ENCODE data around the gene GMPR2.
A peak's percentile ranks its signal among the peaks of the same experiment; 100 is the strongest.

Gene GMPR2

GRCh38 chr14:24194186-24194872, 38.4 kb upstream of the GMPR2 start:
- peak overlapping the region; percentile 96 for H3K4me3 ChIP-seq (ENCODE audit: low read depth, low read length)
- no peak for DNase-seq (ENCODE audit: low read depth)
- TF ChIP-seq, protein P1, sequence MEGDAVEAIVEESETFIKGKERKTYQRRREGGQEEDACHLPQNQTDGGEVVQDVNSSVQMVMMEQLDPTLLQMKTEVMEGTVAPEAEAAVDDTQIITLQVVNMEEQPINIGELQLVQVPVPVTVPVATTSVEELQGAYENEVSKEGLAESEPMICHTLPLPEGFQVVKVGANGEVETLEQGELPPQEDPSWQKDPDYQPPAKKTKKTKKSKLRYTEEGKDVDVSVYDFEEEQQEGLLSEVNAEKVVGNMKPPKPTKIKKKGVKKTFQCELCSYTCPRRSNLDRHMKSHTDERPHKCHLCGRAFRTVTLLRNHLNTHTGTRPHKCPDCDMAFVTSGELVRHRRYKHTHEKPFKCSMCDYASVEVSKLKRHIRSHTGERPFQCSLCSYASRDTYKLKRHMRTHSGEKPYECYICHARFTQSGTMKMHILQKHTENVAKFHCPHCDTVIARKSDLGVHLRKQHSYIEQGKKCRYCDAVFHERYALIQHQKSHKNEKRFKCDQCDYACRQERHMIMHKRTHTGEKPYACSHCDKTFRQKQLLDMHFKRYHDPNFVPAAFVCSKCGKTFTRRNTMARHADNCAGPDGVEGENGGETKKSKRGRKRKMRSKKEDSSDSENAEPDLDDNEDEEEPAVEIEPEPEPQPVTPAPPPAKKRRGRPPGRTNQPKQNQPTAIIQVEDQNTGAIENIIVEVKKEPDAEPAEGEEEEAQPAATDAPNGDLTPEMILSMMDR (conservative IDR thresholded peaks at IDR 0.05; ENCODE audit: low read depth, low read length), result no peak

- TF ChIP-seq, protein P1 (conservative IDR thresholded peaks at IDR 0.05; ENCODE audit: low read depth, low read length), result no peak
- peak overlapping the region; percentile 96 for H3K4me3 ChIP-seq (ENCODE audit: low read depth, low read length)
- DNase-seq (ENCODE audit: low read depth), result no peak
Observed at GRCh38 chr14:24194873-24195185, 37.9 kb upstream of the GMPR2 start.

GRCh38 chr14:24195186-24196070, 37.3 kb upstream of the GMPR2 start, which contains the start of gene TM9SF1:
TSS of gene TM9SF1 (minus strand) at chr14:24195441. CDS start at chr14:24195019, 422 bp downstream.
- TF ChIP-seq, protein P1 (conservative IDR thresholded peaks at IDR 0.05; ENCODE audit: low read depth, low read length), result no peak
- peak; percentile 92 for DNase-seq (ENCODE audit: low read depth)
- H3K4me3 ChIP-seq (ENCODE audit: low read depth, low read length), result peak within 1 kb of the TSS; percentile 96

GRCh38 chr14:24196071-24197055, 36.4 kb upstream of the GMPR2 start:
- peak overlapping the region; percentile 96 for H3K4me3 ChIP-seq (ENCODE audit: low read depth, low read length)
- TF ChIP-seq, protein P1 (conservative IDR thresholded peaks at IDR 0.05; ENCODE audit: low read depth, low read length), result no peak
- peak; percentile 35 for DNase-seq (ENCODE audit: low read depth)

DNA sequence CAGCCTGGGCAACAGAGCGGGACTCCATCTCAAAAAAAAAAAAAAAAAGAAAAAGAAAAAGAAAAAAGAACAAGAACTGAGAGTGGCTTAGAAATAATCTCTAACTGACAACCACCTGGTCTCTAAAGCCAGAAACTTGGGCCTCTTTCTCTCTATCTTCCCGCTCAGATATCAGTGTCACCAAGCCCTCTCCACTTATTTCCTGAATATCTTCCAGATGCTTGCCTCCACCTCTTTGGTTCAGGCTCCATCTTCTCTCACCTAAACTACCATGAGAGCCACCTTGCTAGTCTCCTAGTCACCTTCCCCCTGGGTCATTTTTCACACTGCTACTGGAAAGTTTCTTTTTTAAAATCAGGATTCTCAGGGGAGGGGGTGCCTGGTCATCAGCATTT, 35.7 kb upstream of the GMPR2 start:
- no peak overlapping the region for H3K4me3 ChIP-seq (ENCODE audit: low read depth, low read length)

More for the DNA sequence above, 35.7 kb upstream of the GMPR2 start:
- DNase-seq (ENCODE audit: low read depth), result no peak
- TF ChIP-seq, protein P1 (conservative IDR thresholded peaks at IDR 0.05; ENCODE audit: low read depth, low read length), result no peak

Data from choroid plexus epithelial cell (primary cell).